ENCODE results near the gene OSTN. TPM values are rescaled to one million over a fixed set of nuclear protein-coding genes. Genes with fewer than 3 reads are reported as not detected.

The OSTN gene
- total RNA-seq, 4 donors from 2014 or later, result not detected

DNA sequence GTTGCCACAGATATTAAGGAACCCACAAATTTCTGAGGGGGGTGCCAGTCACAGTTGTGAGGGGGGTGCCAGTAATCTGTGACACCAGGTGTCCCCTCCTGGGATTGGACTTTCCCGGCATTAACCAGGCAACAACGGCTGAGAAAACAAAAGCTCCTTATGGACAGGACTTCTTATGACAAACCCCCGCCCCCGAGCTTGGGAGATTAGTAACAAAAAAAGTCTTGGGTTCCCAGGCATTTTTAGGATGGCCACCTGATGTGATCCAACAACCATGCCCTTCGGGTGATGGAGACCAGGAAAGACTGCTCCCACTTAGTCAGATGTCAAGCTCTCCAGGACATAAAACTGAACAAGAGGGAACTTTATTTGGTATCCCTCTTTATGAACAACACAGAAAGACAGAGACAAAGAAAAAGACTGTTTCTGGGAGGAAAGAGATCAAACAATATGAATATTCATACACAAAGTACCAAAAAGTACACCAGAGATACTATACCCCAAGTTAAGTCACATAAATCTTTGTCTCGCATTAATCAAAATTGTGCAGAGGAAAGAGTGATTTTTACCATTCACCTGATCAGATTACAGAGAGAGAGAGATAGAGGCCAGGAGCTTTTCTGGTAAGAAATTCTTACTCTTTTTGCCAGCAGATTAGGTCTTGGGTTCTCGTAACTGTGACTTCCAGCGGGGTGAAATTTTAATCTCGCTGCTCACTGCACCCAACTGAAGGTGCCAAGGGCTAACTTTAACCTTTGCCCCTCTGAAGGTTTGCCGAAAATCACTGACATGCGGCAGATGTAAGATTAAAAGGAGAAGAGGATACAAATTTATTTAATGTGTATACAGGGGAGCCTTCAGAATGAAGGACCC is 61.6 kb downstream of the OSTN start:
- 69 to 77% methylated on average over 11 of the region's 11 CpGs for WGBS, 2 donors
- no peak for DNase-seq (ENCODE audit: low spot score in 2 of 2)
- Histone ChIP-seq H3K27me3 (no peaks in the 10 kb centered on the region), H3K27ac (no peak overlapping the region), H3K36me3 (no peaks in the 10 kb centered on the region), H3K4me3 (no peak overlapping the region), H3K4me1 (peaks cover 0 to 10% (median 5%) of the 10 kb centered on the region in 4 donors), H3K9me3 (no peaks in the 10 kb centered on the region)
- no peak for TF ChIP-seq CTCF (IDR thresholded peaks at IDR 0.05)
- no peak for TF ChIP-seq POLR2A (IDR thresholded peaks at IDR 0.05)
- no peak for TF ChIP-seq EP300 (IDR thresholded peaks at IDR 0.05)

GRCh38 chr3:191261304-191261638 is 62.2 kb downstream of the OSTN start:
- no peak overlapping the region for H3K27ac ChIP-seq
- TF ChIP-seq CTCF (IDR thresholded peaks at IDR 0.05) (no peak), POLR2A (IDR thresholded peaks at IDR 0.05) (no peak), EP300 (IDR thresholded peaks at IDR 0.05) (no peak)
- peaks cover 0 to 10% (median 5%) of the 10 kb centered on the region in 4 donors for H3K4me1 ChIP-seq
- H3K27me3 ChIP-seq, result no peaks in the 10 kb centered on the region
- no peak overlapping the region for H3K4me3 ChIP-seq
- no peak for DNase-seq (ENCODE audit: low spot score in 2 of 2)
- H3K36me3 ChIP-seq, result no peaks in the 10 kb centered on the region
- no peaks in the 10 kb centered on the region for H3K9me3 ChIP-seq

DNA sequence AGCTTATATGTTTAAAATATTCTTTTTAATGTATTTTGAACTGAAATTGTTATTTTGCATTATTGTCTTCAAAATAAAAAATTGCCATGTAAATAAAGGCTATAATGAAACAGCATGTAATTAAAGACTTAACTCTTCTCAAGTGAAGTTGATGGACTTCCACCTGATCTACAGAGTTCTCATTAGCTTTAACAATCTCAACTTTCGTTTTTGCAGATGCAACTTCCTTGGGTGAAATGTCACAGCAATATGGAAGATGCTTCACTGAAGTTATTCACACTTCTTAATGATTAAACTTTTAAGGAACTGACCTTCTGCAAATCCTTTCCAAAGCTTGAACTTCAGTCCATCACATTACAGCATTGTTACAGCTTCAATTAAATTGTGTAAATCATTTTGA is 63.6 kb downstream of the OSTN start:
- no peaks in the 10 kb centered on the region for H3K27me3 ChIP-seq
- H3K4me3 ChIP-seq, result no peak overlapping the region
- H3K9me3 ChIP-seq, result no peaks in the 10 kb centered on the region
- H3K4me1 ChIP-seq, result peaks cover 0 to 10% (median 5%) of the 10 kb centered on the region in 4 donors
- 65 to 75% methylated on average over 1 of the region's 1 CpG for WGBS, 2 donors
- no peak overlapping the region for H3K27ac ChIP-seq
- no peak for DNase-seq (ENCODE audit: low spot score in 2 of 2)
- TF ChIP-seq EP300 (IDR thresholded peaks at IDR 0.05), result no peak
- no peaks in the 10 kb centered on the region for H3K36me3 ChIP-seq

GRCh38 chr3:191263365-191263764 is 64.3 kb downstream of the OSTN start:
- no peak for DNase-seq (ENCODE audit: low spot score in 2 of 2)
- peaks cover 0 to 10% (median 5%) of the 10 kb centered on the region in 4 donors for H3K4me1 ChIP-seq
- no peak for TF ChIP-seq EP300 (IDR thresholded peaks at IDR 0.05)
- H3K27me3 ChIP-seq, result no peaks in the 10 kb centered on the region
- H3K9me3 ChIP-seq, result no peaks in the 10 kb centered on the region
- no peak overlapping the region for H3K4me3 ChIP-seq
- no peaks in the 10 kb centered on the region for H3K36me3 ChIP-seq
- peak overlapping the region in 1 of 4 donors; percentile 50 for H3K27ac ChIP-seq

- no peak for TF ChIP-seq CTCF (IDR thresholded peaks at IDR 0.05)
- TF ChIP-seq POLR2A (IDR thresholded peaks at IDR 0.05), result no peak
- TF ChIP-seq EP300 (IDR thresholded peaks at IDR 0.05), result no peak
Observed at GRCh38 chr3:191263850-191264249, 64.8 kb downstream of the OSTN start.

DNA sequence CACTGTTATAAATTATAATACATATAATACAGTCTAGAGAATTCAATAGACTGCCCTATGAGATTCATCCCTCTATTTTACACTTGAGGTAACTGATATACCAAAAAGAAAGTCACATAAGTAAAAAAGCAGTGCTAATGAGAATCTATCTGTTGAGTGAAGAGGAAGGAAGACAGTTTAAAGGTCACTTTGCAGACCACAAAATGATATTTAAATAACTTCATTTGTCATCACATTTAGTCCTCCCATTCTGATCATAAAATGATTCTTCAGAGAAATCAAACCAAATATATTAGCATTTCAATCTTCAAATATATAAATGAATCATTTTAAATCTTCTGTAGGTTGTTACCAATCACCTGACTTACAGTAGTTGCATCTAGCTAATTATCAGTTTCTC is 69.7 kb downstream of the OSTN start:
- Histone ChIP-seq H3K27me3 (no peaks in the 10 kb centered on the region), H3K27ac (no peak overlapping the region), H3K4me3 (no peak overlapping the region), H3K9me3 (no peaks in the 10 kb centered on the region), H3K4me1 (peaks cover 0 to 5% (median 2%) of the 10 kb centered on the region in 4 donors), H3K36me3 (no peaks in the 10 kb centered on the region)
- TF ChIP-seq CTCF (IDR thresholded peaks at IDR 0.05) (no peak), EP300 (IDR thresholded peaks at IDR 0.05) (no peak), POLR2A (IDR thresholded peaks at IDR 0.05) (no peak)
- no peak for DNase-seq (ENCODE audit: low spot score in 2 of 2)

More at GRCh38 chr3:191263850-191264249, 64.8 kb downstream of the OSTN start:
- Histone ChIP-seq H3K9me3 (no peaks in the 10 kb centered on the region), H3K27ac (peak overlapping the region in 1 of 4 donors; percentile 50), H3K4me3 (no peak overlapping the region), H3K4me1 (peaks cover 0 to 10% (median 5%) of the 10 kb centered on the region in 4 donors), H3K27me3 (no peaks in the 10 kb centered on the region), H3K36me3 (no peaks in the 10 kb centered on the region)
- 29 to 33% methylated on average over 3 of the region's 3 CpGs for WGBS, 2 donors
- no peak for DNase-seq (ENCODE audit: low spot score in 2 of 2)

All from tibial nerve (tissue), 4 donors.